HUES48 (cell line): ENCODE measurements around the gene QSOX1.
"Not testable (repeated sequence)": the region's sequence is repeated elsewhere in the genome, so short reads cannot be mapped to it uniquely, and the experiment has no call there.

Experiments
- H3K27ac ChIP-seq: one replicate; pipeline ENCODE4 v1.7.0; 2013; ENCODE audit warnings: low read depth, low read length, inconsistent platforms
- H3K27me3 ChIP-seq: 2 replicates; pipeline ENCODE4 v1.6.1; 2013; ENCODE audit warnings: mild to moderate bottlenecking, low read length; ENCODE audit not compliant: control insufficient read depth, insufficient read depth
- H3K36me3 ChIP-seq: 2 replicates; pipeline ENCODE4 v1.6.1; 2013; ENCODE audit warnings: low read length; ENCODE audit not compliant: control insufficient read depth, insufficient read depth
- H3K4me1 ChIP-seq: 2 replicates; pipeline ENCODE4 v1.6.1; 2013; ENCODE audit warnings: mild to moderate bottlenecking, low read length; ENCODE audit not compliant: control insufficient read depth, insufficient read depth
- H3K4me3 ChIP-seq: 2 replicates; pipeline ENCODE4 v1.5.1; 2013; ENCODE audit warnings: mild to moderate bottlenecking, low read depth, low read length
- H3K9ac ChIP-seq: 2 replicates; pipeline ENCODE4 v1.6.1; 2013; ENCODE audit warnings: mild to moderate bottlenecking, low read depth, low read length, moderate library complexity
- H3K9me3 ChIP-seq: 2 replicates; pipeline ENCODE4 v1.6.1; 2013; ENCODE audit warnings: low read length; ENCODE audit not compliant: control insufficient read depth, insufficient read depth

The QSOX1 gene

DNA sequence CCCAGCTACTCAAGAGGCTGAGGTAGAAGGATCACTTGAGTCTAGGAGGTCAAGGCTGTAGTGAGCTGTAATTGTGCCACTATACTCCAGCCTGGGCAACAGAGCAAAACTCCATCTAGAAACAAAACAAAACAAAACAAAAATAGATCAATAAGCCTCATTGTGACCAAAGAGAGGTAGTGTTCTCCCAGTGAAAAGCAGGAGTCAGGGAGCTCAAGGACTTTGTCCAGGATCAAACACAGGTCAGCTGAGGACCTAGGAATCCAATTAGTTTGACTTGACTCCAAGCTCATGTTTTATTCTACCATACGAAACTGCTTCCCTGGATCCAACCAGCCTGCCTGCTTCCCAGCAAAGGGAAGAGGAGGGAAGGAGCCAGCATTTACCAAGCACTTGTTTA, 21.5 kb upstream of the QSOX1 start:
- Histone ChIP-seq H3K9me3 (no peaks in the 10 kb centered on the region), H3K36me3 (no peaks in the 10 kb centered on the region), H3K27me3 (no peaks in the 10 kb centered on the region), H3K27ac (no peak overlapping the region), H3K4me3 (no peak overlapping the region), H3K4me1 (no peaks in the 10 kb centered on the region), H3K9ac (no peak overlapping the region)

DNA sequence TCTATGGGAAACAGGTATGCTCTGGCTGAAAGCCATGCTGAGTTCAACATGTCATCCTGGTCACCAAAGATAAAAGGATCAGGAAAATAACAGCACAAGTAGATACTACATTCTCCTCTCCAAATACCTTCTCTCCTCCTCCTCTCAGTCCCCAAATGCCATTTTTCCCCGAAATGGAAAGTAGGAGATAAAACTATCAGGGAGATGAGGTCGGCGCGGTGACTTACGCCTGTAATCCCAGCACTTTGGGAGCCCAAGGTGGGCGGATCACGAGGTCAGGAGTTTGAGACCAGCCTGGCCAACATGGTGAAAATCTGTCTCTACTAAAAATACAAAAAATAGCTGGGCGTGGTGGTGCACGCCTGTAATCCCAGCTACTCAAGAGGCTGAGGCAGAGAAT, 21.0 kb upstream of the QSOX1 start:
- not testable (repeated sequence) for H3K9ac ChIP-seq, H3K27me3 ChIP-seq, H3K27ac ChIP-seq, H3K4me3 ChIP-seq, H3K4me1 ChIP-seq, H3K36me3 ChIP-seq, H3K9me3 ChIP-seq

DNA sequence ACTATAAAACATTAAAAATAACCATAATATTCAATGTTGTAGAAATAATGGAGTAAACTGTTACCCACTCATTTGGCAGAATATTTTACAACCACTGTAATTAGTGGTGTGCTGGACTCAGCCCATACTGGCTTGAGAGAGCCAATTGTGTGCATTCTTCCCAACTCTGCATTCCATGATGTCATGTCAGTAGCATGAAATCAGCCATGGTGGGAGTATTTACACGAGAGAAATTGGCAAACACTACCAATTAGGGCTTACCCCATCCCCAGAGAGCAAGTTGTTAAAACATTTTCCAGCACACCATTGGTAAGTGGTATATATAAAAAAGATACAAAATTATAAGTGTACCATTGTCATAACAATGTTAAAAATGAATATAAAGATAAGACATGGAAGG, 19.1 kb upstream of the QSOX1 start:
- Histone ChIP-seq H3K27ac (no peak overlapping the region), H3K4me3 (no peak overlapping the region), H3K36me3 (no peaks in the 10 kb centered on the region), H3K27me3 (no peaks in the 10 kb centered on the region), H3K4me1 (no peaks in the 10 kb centered on the region), H3K9ac (no peak overlapping the region), H3K9me3 (no peaks in the 10 kb centered on the region)

DNA sequence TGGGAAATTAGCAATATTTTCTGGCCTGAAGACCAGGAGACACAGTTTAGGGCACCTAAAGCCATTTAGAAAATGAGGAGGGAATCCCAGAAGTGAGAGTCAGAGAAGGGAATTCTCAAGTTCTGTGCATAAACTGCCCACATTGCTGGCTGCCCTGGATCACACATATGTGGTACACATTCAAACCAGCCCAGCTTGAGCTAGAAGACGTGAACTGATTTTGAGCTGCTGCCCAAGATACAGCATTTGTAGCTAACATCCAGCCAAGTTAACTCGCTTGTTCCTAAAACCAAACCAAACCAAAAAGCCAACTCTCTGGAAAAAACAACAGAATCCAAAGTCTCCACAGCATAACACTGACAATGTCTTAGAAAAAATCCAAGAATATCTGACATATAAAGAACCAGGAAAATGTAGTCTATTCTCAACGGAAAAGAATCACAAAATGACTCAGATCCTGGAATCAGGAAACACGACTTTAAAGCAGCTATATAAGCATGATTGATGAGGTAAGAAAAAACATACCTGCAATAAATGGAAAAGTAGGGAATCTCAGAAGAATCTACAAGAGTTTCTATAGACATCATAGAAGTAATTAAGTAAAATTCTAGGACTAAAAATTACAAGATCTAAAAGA, 18.2 kb upstream of the QSOX1 start:
- Histone ChIP-seq H3K9me3 (no peaks in the 10 kb centered on the region), H3K4me3 (no peak overlapping the region), H3K9ac (no peak overlapping the region)

DNA sequence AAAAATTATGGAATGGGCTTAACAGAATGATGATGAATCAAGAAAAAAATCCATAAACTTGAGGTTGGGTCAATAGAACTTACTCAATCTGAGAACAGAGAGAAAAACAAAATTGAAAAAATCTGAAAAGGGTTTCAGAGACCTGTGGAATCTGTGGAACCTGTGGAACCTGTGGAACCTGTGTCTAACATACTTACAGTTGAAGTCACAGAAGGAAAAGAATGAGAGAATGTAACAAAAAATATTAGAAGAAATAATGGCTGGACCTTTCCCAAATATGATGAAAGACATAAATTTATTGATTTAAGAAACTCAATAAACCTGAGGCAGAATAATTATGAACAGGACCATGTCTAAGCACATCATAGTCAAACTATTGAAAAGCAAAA, 17.7 kb upstream of the QSOX1 start:
- no peak overlapping the region for H3K4me3 ChIP-seq
- no peaks in the 10 kb centered on the region for H3K27me3 ChIP-seq
- H3K4me1 ChIP-seq = no peaks in the 10 kb centered on the region
- H3K27ac ChIP-seq = no peak overlapping the region
- no peaks in the 10 kb centered on the region for H3K36me3 ChIP-seq
- H3K9me3 ChIP-seq = no peaks in the 10 kb centered on the region
- H3K9ac ChIP-seq = no peak overlapping the region

More for the DNA sequence above, 18.2 kb upstream of the QSOX1 start:
- no peak overlapping the region for H3K27ac ChIP-seq
- no peaks in the 10 kb centered on the region for H3K4me1 ChIP-seq
- H3K36me3 ChIP-seq = no peaks in the 10 kb centered on the region
- H3K27me3 ChIP-seq = no peaks in the 10 kb centered on the region

DNA sequence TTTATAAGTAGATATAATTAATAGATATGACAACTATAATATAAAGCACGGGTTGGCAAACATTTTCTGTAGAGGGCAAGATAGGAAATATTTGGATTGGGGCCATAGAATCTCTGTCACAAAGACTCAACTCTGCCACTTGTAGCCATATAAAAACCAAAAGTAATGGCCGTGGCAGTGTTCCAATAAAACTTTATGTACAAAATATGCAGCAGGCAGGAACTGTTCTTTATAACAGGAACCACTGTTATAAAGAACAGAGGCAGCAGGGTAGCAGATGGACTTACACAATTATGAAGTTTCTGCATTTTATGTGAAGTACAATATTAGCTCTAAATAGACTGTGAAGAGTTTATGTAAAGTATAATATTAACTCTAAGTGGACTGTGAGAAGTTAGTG, 16.9 kb upstream of the QSOX1 start:
- Histone ChIP-seq H3K9me3 (no peaks in the 10 kb centered on the region), H3K27me3 (no peaks in the 10 kb centered on the region), H3K4me3 (no peak overlapping the region), H3K9ac (no peak overlapping the region), H3K27ac (no peak overlapping the region), H3K4me1 (no peaks in the 10 kb centered on the region), H3K36me3 (no peaks in the 10 kb centered on the region)

DNA sequence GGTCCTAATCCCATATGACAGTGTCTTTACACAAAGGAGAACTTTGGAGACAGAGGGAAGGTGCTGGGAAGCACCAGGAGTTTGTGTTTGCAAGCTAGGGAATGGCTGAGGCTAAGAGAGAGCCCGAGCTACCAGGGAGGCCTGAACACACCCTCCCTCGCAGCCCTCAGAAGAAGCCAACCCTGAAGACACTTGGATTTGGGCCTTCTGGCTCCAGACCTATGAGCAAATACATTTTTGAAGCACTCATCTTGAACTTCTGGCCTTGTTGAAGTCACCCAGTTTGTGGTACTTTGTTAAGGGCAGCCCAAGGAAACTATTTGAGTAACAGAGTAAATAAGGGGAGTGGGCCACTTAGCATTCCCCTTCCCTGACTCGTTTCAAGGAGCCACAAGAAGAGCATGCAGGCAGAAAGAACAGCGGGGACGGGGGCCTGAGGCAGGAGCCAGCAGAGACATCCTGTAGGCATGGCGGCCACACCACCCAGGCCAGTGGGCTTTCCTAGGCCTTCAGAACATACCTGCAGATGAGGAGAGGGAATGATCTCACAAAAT, 13.2 kb upstream of the QSOX1 start:
- Histone ChIP-seq H3K4me1 (no peaks in the 10 kb centered on the region), H3K27ac (no peak overlapping the region), H3K36me3 (no peaks in the 10 kb centered on the region), H3K9me3 (no peaks in the 10 kb centered on the region), H3K4me3 (no peak overlapping the region), H3K9ac (no peak overlapping the region), H3K27me3 (no peaks in the 10 kb centered on the region)

DNA sequence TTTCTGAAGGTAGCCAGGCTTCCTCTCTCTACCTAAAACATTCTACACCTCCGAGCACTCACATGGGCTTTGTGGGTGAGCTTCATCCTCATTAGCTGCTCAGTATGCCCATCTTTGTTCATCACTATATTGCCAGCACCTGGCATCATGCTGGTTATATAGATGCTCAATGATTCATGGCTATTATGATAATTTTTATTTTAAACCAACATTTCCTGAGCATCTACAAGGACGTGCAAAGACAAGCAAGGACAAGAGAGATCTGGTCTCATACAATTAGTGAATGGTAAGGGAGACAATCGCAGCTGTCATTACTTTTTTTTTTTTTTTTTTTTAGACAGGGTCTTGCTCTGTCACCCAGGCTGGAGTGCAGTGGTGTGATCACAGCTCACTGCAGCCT, 11.3 kb upstream of the QSOX1 start:
- Histone ChIP-seq H3K27ac (no peak overlapping the region), H3K27me3 (no peaks in the 10 kb centered on the region), H3K4me3 (no peak overlapping the region), H3K9ac (no peak overlapping the region), H3K9me3 (no peaks in the 10 kb centered on the region), H3K36me3 (no peaks in the 10 kb centered on the region), H3K4me1 (no peaks in the 10 kb centered on the region)

DNA sequence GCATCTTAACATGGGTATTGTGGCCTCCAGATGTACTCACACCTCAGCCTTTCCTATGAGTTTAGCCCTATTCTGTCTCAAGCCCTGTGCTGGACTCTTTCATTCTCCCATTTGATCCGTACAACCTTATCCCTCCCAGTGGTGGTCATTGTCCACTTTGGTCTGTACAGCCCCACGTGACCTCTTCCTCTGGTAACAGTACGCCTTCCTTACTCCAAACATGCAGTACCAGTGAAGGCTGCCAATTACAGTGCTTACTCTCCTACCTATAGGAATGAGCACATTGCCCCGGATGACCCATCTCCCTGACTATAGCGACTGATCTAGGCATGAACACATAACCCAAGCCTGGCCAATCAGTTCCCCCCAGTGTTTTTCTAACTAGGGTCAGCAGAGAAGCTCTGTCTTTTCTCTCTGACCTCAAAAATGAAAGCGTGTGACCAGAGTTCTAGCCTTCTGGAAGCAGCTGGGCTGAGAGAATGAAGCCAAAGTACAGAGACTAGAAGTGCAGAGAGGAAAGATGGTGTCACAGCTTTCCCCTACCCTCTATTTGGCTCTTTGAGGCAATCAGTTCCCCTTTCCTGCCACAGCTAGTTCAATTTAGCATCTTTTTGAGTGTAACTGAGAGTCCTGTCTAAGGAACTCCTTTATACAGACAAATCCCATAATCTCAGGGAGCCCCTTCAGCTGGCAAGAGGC, 9.9 kb upstream of the QSOX1 start:
- Histone ChIP-seq H3K4me3 (no peak overlapping the region), H3K9ac (no peak overlapping the region), H3K36me3 (no peaks in the 10 kb centered on the region), H3K9me3 (no peaks in the 10 kb centered on the region), H3K27me3 (no peaks in the 10 kb centered on the region), H3K27ac (no peak overlapping the region), H3K4me1 (no peaks in the 10 kb centered on the region)

DNA sequence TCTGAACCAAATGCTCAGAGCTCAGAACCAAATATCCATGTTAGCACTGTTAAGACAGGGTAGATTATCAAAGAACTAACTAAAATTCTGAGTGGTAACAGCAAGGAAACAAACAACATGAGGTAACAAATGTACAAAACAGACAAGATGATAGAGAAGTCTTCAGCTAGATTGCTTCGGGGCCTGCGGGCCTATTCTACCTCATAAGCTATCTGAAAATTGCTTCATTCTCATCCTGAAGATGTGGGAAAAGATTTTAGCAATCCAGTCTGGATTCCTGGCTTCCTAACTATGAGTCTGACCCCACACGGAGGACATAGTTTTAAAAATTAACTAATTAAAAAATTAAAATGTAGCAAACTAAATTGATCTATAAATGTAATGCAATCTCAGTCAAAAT, 9.2 kb upstream of the QSOX1 start:
- Histone ChIP-seq H3K27me3 (no peaks in the 10 kb centered on the region), H3K27ac (no peak overlapping the region), H3K9ac (no peak overlapping the region), H3K4me1 (no peaks in the 10 kb centered on the region), H3K4me3 (no peak overlapping the region), H3K36me3 (no peaks in the 10 kb centered on the region), H3K9me3 (no peaks in the 10 kb centered on the region)

DNA sequence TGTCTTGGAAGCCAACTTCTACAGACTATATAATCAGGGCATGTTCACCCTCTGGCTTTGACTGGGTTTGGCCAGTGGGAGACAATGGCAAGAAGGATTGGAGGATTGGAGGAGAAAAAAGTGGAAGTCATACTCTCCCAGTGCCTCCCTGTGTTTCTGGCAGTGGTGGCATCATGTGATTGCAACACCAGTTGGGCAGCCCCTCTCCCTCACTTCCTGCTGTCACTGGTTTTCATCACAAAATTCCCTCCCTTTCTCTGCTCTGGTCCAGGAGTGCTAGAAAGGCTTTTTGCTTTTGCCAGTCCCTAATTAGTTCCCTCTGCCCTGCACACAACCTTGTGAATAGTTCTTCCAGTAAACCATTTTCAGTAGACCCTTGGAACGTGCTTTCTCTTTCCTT, 3.7 kb upstream of the QSOX1 start:
- Histone ChIP-seq H3K4me1 (peaks cover 6% of the 10 kb centered on the region; the same call in 1 of the 2 replicates), H3K36me3 (no peaks in the 10 kb centered on the region), H3K4me3 (no peak overlapping the region), H3K27me3 (peaks cover 18% of the 10 kb centered on the region), H3K9me3 (no peaks in the 10 kb centered on the region), H3K9ac (no peak overlapping the region), H3K27ac (no peak overlapping the region)
